ENCODE data around the gene TMEM255B. TPM values are rescaled to one million over a fixed set of nuclear protein-coding genes. Genes with fewer than 3 reads are reported as not detected.

Gene TMEM255B
- total and polyA plus RNA-seq, 2 of the 4 experiments (the other 2 are of a cell fraction), result 0.36 to 0.94 TPM

- Histone ChIP-seq H2BK120ac (ENCODE audit: low read depth, low read length) (peak overlapping the region; percentile 67), H3K23ac (ENCODE audit: low read depth, low read length) (no peak overlapping the region; the same call in 1 of the 2 replicates), H3K9me3 (ENCODE audit: control insufficient read depth, insufficient read depth, low read length) (no peaks in the 10 kb centered on the region), H3K56ac (ENCODE audit: extremely low read depth, insufficient read depth, low read length) (0 out of 2 replicates have a peak overlapping the region, but pooled peaks have one; percentile 54), H4K5ac (ENCODE audit: low read depth, low read length) (no peak overlapping the region), H3K79me1 (ENCODE audit: low read depth in 1 of 2, low read length in 2 of 2) (peaks cover 3 to 65% of the 10 kb centered on the region in 2 experiments), H2BK5ac (ENCODE audit: low read depth, low read length, poor library complexity, severe bottlenecking) (peak overlapping the region; percentile 92), H3K4me2 (ENCODE audit: low read depth, low read length) (no peak overlapping the region), H2BK20ac (ENCODE audit: low read depth, low read length) (no peak overlapping the region; the same call in 1 of the 2 replicates), H2AK5ac (ENCODE audit: low read depth, low read length) (peak overlapping the region; percentile 82), H3K4ac (ENCODE audit: low read depth, low read length) (peak overlapping the region; percentile 78), H2AK9ac (replicated peaks; ENCODE audit: low read depth, low read length, poor library complexity) (peak overlapping the region; percentile 95), H3K4me3 (ENCODE audit: insufficient read depth, low read depth, low read length) (no peak overlapping the region), H3K36me3 (ENCODE audit: control insufficient read depth, insufficient read depth, low read length) (peaks cover 33% of the 10 kb centered on the region), H3K27me3 (ENCODE audit: control insufficient read depth, insufficient read depth, low read length) (no peaks in the 10 kb centered on the region), H4K91ac (ENCODE audit: insufficient read depth, low read depth, low read length) (peak overlapping the region; percentile 63), H2BK15ac (ENCODE audit: low read depth, low read length) (peak overlapping the region; percentile 48; the same call in 1 of the 3 replicates), H3K14ac (replicated peaks; ENCODE audit: low read depth, low read length) (0 out of 2 replicates have a peak overlapping the region, but pooled peaks have one; percentile 45), H2AFZ (replicated peaks; ENCODE audit: low read length, poor library complexity) (peak overlapping the region; percentile 77), H3K9ac (ENCODE audit: low read depth, low read length) (peak overlapping the region; percentile 13; the same call in 1 of the 2 replicates), H4K20me1 (ENCODE audit: insufficient read depth, low read length) (peaks cover 51% of the 10 kb centered on the region), H3K18ac (ENCODE audit: low read depth, low read length) (no peak overlapping the region), H4K8ac (ENCODE audit: low read depth in 2 of 2, low read length in 2 of 2) (peak overlapping the region; percentile 3 to 75; a peak in 3 of 4 replicates), H3K9me1 (ENCODE audit: insufficient read depth, low read length) (peaks cover 12% of the 10 kb centered on the region), H3K4me1 (ENCODE audit: control insufficient read depth, insufficient read depth, low read length) (peaks cover 28% of the 10 kb centered on the region), H3K27ac (ENCODE audit: insufficient read depth, low read length) (peak overlapping the region; percentile 58)
- dilution Hi-C loops (cut with HindIII; ENCODE audit: low sequenced_read_pairs, unreplicated experiment) (no loop called here), in situ Hi-C loops (cut with MboI; ENCODE audit: low sequenced_read_pairs) (no loop called here), intact Hi-C loops (cut with micrococcal nuclease) (loop anchor here (2.0 to 10.0 kb wide), 2 partner anchors 43 to 205 kb away; no protein-coding TSS in a partner anchor)
- DNase-seq (no peak), ATAC-seq (ENCODE audit: low read depth) (no peak)
- BruUV-seq (replicated peaks), result no TSS peak
- ChIA-PET POLR2A (ENCODE audit: unreplicated experiment) (no interaction called here), CTCF (no interaction called here)
- WGBS, 2 experiments (ENCODE audit: extremely low coverage in 2 of 2, insufficient read length in 1 of 2), result 92% methylated on average over 19 of the region's 52 CpGs; no CpG with 5 or more reads in 1 of the 2 experiments
- TF ChIP-seq POLR2A (IDR thresholded peaks at IDR 0.05; ENCODE audit: low read depth, low read length), result no peak
- no peak for TF ChIP-seq CEBPB (IDR thresholded peaks at IDR 0.05; ENCODE audit: low read depth, low read length)
- TF ChIP-seq CHD1 (IDR thresholded peaks at IDR 0.05; ENCODE audit: low read depth, low read length), result no peak
- no peak for TF ChIP-seq FOS (IDR thresholded peaks at IDR 0.05; ENCODE audit: low read depth, low read length)
- TF ChIP-seq MAZ (IDR thresholded peaks at IDR 0.05; ENCODE audit: borderline replicate concordance, low read depth, low read length), result no peak
- TF ChIP-seq RFX5 (IDR thresholded peaks at IDR 0.05; ENCODE audit: low read depth, low read length), result no peak
- no peak for TF ChIP-seq BHLHE40 (IDR thresholded peaks at IDR 0.05; ENCODE audit: low read depth, low read length)
- TF ChIP-seq MAFK (IDR thresholded peaks at IDR 0.05; ENCODE audit: low read depth, low read length), result no peak
- TF ChIP-seq SMC3 (IDR thresholded peaks at IDR 0.05; ENCODE audit: low read depth, low read length), result no peak
- no peak for TF ChIP-seq MXI1 (IDR thresholded peaks at IDR 0.05; ENCODE audit: borderline replicate concordance, low read depth, low read length)
- TF ChIP-seq, protein P1, sequence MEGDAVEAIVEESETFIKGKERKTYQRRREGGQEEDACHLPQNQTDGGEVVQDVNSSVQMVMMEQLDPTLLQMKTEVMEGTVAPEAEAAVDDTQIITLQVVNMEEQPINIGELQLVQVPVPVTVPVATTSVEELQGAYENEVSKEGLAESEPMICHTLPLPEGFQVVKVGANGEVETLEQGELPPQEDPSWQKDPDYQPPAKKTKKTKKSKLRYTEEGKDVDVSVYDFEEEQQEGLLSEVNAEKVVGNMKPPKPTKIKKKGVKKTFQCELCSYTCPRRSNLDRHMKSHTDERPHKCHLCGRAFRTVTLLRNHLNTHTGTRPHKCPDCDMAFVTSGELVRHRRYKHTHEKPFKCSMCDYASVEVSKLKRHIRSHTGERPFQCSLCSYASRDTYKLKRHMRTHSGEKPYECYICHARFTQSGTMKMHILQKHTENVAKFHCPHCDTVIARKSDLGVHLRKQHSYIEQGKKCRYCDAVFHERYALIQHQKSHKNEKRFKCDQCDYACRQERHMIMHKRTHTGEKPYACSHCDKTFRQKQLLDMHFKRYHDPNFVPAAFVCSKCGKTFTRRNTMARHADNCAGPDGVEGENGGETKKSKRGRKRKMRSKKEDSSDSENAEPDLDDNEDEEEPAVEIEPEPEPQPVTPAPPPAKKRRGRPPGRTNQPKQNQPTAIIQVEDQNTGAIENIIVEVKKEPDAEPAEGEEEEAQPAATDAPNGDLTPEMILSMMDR (conservative IDR thresholded peaks at IDR 0.05; ENCODE audit: low read depth, low read length), result no peak
- TF ChIP-seq RCOR1 (IDR thresholded peaks at IDR 0.05; ENCODE audit: insufficient replicate concordance, low read length), result no peak
- TF ChIP-seq ELK1 (IDR thresholded peaks at IDR 0.05; ENCODE audit: borderline replicate concordance, low read depth, low read length), result no peak
Observed at GRCh38 chr13:113819731-113820715, 61.0 kb downstream of the TMEM255B start.

Data from IMR-90 (cell line).